HG03039 (cell line): ENCODE results near the gene SCART1.

Source experiments
- ATAC-seq: cut with Tn5 transposase; IDR thresholded peaks from one replicate; pipeline ENCODE4 v1.9.1; 2021; ENCODE audit warnings: mild to moderate bottlenecking, moderate library complexity; ENCODE audit not compliant: unreplicated experiment

SCART1 gene

GRCh38 chr10:133454204-133454893 is 604 bp downstream of the SCART1 start:
- ATAC-seq = no peak

DNA sequence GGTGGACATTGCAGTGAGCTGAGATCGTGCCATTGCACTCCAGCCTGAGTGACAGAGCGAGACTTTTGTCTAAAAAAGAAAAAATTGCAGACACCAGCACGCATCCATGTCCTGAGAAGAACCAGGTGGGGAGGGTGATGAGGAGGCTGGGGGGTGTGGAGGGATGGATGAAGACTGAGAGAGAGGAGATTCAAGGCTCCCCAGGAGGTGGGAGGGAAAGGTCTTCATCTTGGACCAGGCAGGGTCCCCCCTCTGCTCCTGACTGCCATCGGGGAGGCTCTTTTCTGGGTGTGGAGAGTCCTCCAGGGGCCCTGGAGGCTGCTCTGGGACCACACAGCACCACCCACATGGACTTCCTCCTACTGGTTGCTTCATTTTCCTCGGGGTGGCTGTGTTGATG is 1.5 kb downstream of the SCART1 start:
- no peak for ATAC-seq

DNA sequence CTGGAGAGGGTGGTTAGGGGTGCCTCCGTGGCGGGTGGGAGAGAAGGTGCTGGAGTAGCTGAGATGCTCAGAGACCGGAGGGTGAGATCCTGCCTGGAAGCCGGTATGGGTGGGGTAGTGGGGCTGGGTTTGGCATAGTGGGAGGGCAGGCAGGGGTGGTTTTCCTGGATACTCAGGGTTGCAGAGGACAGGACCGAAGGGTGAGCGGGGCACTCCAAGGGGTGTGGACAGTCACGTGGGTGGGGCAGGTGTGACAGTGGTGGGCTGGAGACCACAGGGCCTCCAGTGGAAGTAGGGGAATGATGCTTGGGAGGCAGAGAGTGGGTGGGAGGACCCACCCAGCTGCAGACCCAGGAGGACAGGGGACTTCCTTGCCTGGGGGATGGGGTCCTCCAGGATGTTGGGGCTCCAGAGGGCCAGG is 1.9 kb downstream of the SCART1 start:
- no peak for ATAC-seq

- ATAC-seq = no peak
Measured at GRCh38 chr10:133456041-133456951, 2.6 kb downstream of the SCART1 start.

- ATAC-seq = no peak
Measured at GRCh38 chr10:133457100-133457841, 3.5 kb downstream of the SCART1 start.

- no peak for ATAC-seq
Measured at GRCh38 chr10:133458021-133458709, 4.4 kb downstream of the SCART1 start.

- ATAC-seq = no peak
Measured at GRCh38 chr10:133458710-133459453, 5.1 kb downstream of the SCART1 start.

- ATAC-seq = no peak
Measured at GRCh38 chr10:133459454-133460207, 5.9 kb downstream of the SCART1 start.

- ATAC-seq = no peak
Measured at GRCh38 chr10:133460208-133460769, 6.5 kb downstream of the SCART1 start.

DNA sequence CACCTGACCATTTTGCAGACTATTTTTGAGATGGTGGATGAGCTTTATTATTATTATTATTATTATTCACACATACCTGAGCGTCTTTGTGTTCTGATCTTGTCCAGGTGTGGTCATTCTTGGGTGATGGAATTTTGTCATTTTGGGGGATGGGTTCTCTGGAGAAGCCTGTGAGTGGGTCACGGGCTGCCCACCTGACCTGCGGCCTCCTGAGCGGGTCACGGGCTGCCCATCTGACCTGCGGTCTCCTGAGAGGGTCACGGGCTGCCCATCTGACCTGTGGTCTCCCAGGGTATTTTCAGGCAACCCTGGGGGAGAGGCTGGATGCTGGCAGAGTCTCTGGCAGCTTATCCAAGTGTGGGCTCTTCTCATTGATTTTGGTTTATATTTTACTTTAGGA is 7.3 kb downstream of the SCART1 start:
- no peak for ATAC-seq

- no peak for ATAC-seq
Measured at GRCh38 chr10:133461841-133462240, 8.1 kb downstream of the SCART1 start.

- ATAC-seq = no peak
Measured at GRCh38 chr10:133462512-133463305, 9.0 kb downstream of the SCART1 start.

GRCh38 chr10:133464582-133465031 is 10.9 kb downstream of the SCART1 start:
- no peak for ATAC-seq

GRCh38 chr10:133465191-133465949 is 11.6 kb downstream of the SCART1 start:
- no peak for ATAC-seq

- ATAC-seq = no peak
Measured at GRCh38 chr10:133465950-133466474, 12.3 kb downstream of the SCART1 start.

GRCh38 chr10:133466683-133467275 is 13.0 kb downstream of the SCART1 start:
- ATAC-seq = no peak
